Inferior parietal cortex (tissue), 1 donor: Measurements from ENCODE around the gene WDR90.

Experiments used
- DNase-seq: peaks from one replicate; pipeline ENCODE4 v3.0.0-alpha.2; 2016; ENCODE audit errors: extremely low spot score

The WDR90 gene

DNA sequence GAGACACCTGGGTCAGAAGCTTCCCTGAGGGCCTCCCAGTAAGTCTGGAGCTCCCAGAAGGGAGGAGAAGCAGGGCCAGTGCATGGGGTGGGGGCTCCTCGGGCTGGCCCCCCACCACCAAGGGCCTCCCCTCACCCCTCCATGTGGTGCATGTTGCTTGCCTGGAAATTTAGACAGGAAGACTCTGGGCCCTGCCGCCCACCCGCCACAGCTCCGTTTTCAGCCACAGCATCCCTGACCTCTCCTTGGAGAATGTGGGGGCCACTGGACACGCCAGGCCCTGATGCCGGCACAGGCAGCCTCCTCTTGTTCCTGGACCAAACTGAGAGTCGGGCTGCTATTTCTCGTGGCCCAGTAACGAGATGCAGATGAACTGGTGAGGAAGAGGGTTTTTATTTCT is 10.3 kb upstream of the WDR90 start:
- DNase-seq = no peak

DNA sequence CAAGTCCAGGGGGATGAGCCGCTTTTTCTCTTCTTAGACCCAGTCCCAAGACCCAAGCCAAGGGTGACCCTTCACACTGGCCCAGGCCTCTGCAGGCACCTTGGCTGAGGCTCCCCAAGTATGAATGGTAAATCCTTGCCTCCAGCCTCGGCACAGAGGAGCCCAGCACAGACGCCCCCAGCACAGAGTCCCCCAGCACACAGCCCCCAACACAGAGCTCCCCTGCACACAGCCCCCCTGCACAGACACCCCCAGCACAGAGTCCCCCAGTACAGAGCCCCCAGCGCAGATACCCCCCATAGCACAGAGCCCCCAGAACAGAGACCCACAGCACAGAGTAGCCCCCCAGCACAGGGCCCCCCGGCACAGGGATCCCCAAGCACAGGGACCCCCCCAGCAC is 8.6 kb upstream of the WDR90 start:
- no peak for DNase-seq

DNA sequence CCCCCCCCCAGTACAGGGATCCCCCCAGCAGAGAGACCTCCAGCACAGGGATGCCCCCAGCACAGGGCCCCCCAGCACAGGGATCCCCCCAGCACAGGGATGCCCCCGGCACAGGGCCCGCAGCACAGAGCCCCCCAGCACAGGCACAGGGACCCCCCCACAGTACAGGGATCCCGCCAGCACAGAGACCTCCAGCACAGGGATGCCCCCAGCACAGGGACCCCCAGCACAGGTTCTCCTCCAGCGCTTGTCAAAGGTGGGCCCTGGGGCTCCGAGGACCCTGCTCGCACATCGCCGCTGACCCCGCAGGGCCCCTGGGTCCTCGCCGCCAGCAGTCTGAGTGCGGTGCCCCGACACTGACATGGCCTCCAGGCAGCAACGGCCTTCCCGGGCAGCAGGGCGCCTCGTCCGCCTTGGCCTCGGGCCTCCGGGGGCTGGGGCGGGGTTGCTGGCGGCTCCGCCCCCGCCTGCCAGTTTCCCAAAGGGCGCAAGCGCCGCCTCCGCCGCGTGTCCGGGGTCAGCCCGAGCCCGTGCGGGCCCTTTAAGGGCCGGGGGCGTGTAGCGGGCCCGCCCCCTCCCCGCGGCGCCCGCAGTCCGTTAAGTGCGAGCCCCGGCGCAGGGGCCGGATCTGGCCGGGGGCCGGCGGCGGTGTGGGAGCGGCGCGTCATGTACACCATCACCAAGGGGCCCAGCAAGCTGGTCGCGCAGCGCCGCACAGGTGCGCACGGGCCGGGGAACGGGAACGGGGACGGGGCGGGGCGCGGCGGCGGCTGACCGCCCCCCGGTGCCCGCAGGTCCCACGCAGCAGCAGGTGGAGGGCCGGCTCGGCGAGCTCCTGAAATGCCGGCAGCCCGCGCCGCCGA is 7.6 kb upstream of the WDR90 start, which contains the start of gene MCRIP2:
Gene MCRIP2, plus strand, starts transcription at position 503 of the 863 bp plus-strand sequence. Its CDS starts 164 bp downstream, at position 667.
- DNase-seq = no peak

- no peak for DNase-seq
Observed at GRCh38 chr16:642189-643049, 6.7 kb upstream of the WDR90 start.

GRCh38 chr16:643050-643368 is 6.2 kb upstream of the WDR90 start:
- no peak for DNase-seq

DNA sequence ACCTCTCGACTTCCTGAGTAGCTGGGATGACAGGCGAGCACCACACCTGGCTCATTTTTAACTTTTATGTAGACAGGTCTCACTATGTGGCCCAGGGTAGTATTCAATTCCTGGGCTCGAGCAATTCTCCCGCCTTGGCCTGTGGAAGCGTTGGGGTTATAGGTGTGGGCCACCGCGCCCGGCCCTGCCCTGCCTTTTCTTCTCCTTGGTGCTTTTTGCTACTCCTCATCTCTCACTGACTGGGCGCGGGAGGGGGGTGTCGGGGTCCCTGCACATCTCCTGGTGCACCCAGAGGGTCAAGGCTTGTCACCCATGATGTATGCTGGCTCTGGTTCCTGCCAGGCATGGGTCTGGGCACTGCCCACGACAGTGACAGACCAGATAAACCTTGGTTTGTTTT is 4.6 kb upstream of the WDR90 start:
- DNase-seq = no peak

- DNase-seq = no peak
Observed at GRCh38 chr16:645852-646678, 3.1 kb upstream of the WDR90 start.

- DNase-seq = no peak
Observed at GRCh38 chr16:646679-647172, 2.4 kb upstream of the WDR90 start.

- DNase-seq = no peak
Observed at GRCh38 chr16:647173-647902, 1.8 kb upstream of the WDR90 start.

DNA sequence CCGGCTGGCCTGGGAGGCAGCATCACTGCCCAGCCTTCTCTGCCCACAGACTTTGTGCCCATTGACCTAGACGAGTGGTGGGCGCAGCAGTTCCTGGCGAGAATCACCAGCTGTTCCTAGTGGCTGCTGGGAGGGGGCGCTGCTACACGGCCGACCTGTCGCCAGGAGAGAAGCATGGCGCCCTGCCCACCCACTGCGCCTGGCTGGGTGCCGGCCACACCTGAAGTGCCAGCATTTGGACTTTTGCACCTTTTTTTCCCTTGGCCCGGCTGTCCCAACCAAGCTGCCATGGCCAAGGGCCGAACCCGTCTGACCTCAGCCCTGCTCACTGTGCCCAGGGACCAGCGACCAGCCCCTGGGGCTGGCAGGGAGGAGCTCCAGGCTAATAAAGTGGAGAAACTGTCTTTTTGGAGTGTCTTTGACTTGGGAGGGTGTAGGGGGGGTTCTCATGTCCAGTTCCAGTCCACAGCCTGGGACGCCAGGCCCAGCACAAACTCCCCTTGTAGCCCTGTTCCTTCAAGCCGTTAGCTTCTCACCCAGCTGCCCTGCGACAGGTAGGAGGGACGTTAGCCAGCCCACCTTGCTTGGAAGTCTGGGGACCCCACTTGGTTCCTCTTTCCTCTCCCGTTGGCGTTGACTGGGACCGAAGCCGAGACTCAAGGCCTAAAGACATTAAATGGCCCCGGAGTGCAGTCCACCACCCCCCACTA is 939 bp upstream of the WDR90 start:
- no peak for DNase-seq

- DNase-seq = no peak
Observed at GRCh38 chr16:649631-650030, 466 bp downstream of the WDR90 start.

DNA sequence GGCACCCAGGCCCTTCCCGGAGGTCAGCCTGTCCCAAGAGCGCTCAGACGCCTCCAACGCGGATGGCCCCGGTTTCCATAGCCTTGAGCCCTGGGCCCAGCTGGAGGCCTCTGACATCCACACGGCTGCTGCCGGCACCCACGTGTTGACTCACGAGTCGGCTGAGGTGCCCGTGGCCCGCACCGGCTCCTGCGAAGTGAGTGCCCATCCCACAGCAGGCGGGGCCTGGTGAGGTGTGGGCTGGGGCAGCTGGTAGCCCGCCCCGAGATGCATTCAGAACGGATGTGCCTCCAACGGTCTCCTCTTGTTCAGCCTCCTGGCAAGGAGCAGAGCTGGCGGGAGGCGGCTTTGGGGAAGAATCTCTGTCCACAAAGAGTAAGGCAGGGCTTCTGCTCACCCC is 2.7 kb downstream of the WDR90 start:
- no peak for DNase-seq

DNA sequence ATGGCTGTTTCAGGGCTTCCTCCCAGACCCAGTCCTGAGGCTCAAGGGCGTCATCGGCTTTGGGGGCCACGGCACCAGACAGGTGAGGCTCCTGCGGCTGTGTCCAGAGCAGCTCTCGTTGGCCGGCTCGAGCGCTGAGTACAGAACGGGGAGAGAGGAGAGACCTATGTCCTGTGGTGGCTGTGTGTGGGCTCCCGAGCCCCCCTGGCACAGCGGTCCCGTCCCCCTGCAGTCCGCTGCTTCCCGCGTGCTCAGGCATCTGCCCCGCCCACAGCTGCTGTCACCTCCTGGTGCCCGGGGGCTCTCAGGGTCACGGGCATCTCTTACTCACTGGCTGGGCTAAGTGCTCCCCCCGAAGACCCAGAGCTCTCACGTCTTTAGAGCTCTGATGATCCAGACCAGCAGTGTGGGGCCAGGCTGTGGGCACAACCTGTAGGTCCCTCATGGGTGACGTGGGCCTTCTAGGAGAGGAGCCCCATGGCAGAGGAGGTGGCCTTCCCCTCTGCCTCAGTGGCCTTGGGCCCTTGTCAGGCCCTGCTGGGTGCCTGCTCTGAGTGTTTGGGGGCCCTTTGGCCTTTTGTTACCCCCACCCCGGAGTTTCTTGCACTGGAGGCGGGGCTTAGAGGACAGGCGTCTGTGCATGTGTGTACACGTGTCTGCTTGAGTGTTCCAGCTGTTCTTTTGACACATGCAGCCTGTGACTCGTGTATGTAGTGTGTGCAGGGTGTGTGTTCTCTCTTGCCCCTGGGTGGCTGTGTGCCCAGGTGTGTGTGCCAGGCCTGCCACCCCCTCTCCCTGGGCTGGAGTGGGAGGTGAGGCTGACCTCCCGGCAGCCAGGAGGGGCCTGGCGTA is 3.5 kb downstream of the WDR90 start:
- no peak for DNase-seq

DNA sequence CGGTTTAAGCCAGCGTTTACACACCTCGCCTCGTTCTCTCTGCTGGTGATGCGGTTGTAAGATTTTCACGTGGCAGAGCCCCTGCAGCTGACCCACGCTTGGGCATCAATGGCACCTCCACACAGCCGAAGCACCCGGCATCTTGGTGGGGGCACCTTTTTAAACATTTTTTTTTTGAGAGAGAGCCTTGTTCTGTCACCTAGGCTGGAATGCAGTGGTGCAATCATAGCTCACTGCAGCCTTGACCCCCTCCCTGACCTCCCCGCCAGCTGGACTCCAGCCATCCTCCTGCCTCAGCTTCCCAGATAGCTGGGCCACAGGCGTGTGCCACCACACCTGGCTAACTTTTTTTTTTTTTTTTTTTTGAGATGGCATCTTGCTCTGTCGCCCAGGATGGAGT is 4.9 kb downstream of the WDR90 start:
- no peak for DNase-seq

GRCh38 chr16:657487-657886 is 8.3 kb downstream of the WDR90 start:
- DNase-seq = no peak

DNA sequence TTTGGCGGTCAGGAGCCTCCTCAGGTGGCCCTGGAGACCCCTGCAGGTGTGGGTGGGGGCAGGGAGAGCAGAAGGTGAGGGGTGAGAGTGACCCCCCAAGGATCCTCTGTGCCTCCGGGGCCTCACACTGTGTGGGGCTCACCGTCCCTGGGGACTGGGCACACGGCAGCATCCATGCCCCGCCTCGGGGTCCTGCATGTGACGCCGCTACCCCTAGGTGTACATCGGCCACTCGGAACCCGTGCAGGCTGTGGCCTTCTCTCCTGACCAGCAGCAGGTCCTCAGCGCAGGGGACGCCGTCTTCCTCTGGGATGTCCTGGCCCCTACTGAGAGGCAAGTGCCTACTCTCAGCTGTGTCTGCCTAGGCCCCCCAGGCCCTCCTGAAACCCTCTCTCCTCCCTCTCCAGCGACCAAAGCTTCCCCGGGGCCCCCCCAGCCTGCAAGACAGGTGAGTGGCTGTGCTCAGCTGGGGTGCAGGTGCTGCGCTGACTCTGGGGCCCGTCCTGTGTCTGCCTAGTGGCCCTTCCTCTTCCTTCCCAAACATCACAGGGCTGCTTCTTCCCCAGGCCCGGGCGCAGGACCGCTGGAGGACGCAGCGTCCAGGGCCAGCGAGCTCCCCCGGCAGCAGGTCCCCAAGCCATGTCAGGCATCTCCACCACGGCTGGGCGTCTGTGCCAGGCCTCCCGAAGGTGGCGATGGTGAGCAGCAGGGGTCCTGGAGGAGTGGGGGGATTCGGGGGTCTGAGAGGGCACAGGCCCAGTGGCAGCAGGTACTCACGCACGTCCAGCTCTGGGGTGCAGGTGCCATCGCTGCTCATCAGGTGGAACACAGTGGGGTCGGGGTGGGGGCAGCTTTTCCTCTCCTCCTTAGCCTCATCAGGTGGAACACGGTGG is 9.8 kb downstream of the WDR90 start:
- DNase-seq = no peak

- DNase-seq = no peak
Observed at GRCh38 chr16:659618-660017, 10.5 kb downstream of the WDR90 start.

DNA sequence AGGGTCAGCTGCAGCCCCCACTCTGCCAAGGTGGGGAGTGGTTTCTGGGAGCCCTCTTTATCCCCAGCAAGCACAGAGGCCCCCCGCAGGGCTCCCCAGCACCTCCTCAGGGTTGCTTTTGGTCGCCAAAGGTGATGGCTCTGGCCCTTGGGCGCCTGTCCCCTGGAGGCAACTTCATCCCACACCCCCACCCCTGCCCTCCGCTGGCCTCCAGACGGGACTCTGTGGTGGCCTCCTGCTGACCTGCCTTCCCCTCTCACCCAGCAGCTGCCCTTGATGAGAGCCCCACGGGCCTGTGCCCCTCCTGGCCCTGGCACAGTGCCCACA is 10.9 kb downstream of the WDR90 start:
- DNase-seq = no peak
